Neural cell (in vitro differentiated cells): Measurements from ENCODE around the gene FHIT. TPM values are rescaled to one million over a fixed set of nuclear protein-coding genes. Genes with fewer than 3 reads are reported as not detected.

Experiments
- H2AFZ ChIP-seq: fragments of 200-600, 300-800 bp; sonication (generic), shearing (Covaris generic); 2 replicates; pipeline ENCODE4 v1.6.0; 2014; ENCODE audit warnings: low read depth, mild to moderate bottlenecking, antibody characterized with exemption, low read length, moderate library complexity
- H3F3A ChIP-seq: fragments of 200-600 bp; shearing (Covaris generic); 2 replicates; pipeline ENCODE4 v1.6.1; 2016; ENCODE audit warnings: mild to moderate bottlenecking, moderate library complexity, mixed read lengths, antibody characterized with exemption, low read length; ENCODE audit not compliant: insufficient read depth, poor library complexity, severe bottlenecking
- H3K27ac ChIP-seq: fragments of 200-600, 300-800 bp; sonication (generic), shearing (Covaris generic); 2 replicates; pipeline ENCODE4 v1.5.1; 2014; ENCODE audit warnings: mild to moderate bottlenecking, low read length, moderate library complexity
- H3K27me3 ChIP-seq: fragments of 300-800, 200-600 bp; sonication (generic), shearing (Covaris generic); 2 replicates; pipeline ENCODE4 v1.6.0; 2014; ENCODE audit warnings: mild to moderate bottlenecking, low read depth, low read length, moderate library complexity; ENCODE audit not compliant: insufficient read depth
- H3K36me3 ChIP-seq: fragments of 300-800, 200-600 bp; sonication (generic), shearing (Covaris generic); 2 replicates; pipeline ENCODE4 v1.5.1; 2014; ENCODE audit warnings: mild to moderate bottlenecking, antibody characterized with exemption, low read length, moderate library complexity; ENCODE audit not compliant: insufficient read depth
- H3K4me2 ChIP-seq: fragments of 300-800, 200-600 bp; sonication (generic), shearing (Covaris generic); 2 replicates; pipeline ENCODE4 v1.6.0; 2014; ENCODE audit warnings: mild to moderate bottlenecking, low read length
- H3K4me3 ChIP-seq: fragments of 300-800, 200-600 bp; sonication (generic), shearing (Covaris generic); 2 replicates; pipeline ENCODE4 v1.5.1; 2014; ENCODE audit warnings: mild to moderate bottlenecking, low read length, moderate library complexity
- H3K79me2 ChIP-seq: fragments of 200-600 bp; shearing (Covaris generic); replicated peaks from 2 replicates; pipeline ENCODE4 v1.6.0; 2014; ENCODE audit warnings: mild to moderate bottlenecking, low read length, moderate library complexity; ENCODE audit not compliant: insufficient read depth
- H3K9ac ChIP-seq: fragments of 300-800, 200-600 bp; sonication (generic), shearing (Covaris generic); 2 replicates; pipeline ENCODE4 v1.6.1; 2016; ENCODE audit warnings: mild to moderate bottlenecking, low read length, mixed read lengths
- H3K9me2 ChIP-seq: fragments of 200-600 bp; shearing (Covaris generic); 2 replicates; pipeline ENCODE4 v1.6.1; 2016; ENCODE audit warnings: mild to moderate bottlenecking, low read length, mixed read lengths; ENCODE audit not compliant: insufficient read depth
- H3K9me3 ChIP-seq: fragments of 200-600, 300-800 bp; sonication (generic), shearing (Covaris generic); 2 replicates; pipeline ENCODE4 v1.6.1; 2016; ENCODE audit warnings: mild to moderate bottlenecking, mixed run types, low read length, moderate library complexity, mixed read lengths
- H4K20me1 ChIP-seq: fragments of 200-600 bp; shearing (Covaris generic); 2 replicates; pipeline ENCODE4 v1.6.1; 2016; ENCODE audit warnings: mild to moderate bottlenecking, mixed run types; ENCODE audit not compliant: insufficient read depth
- CTCF ChIP-seq: fragments of 450-650 bp; IDR thresholded peaks from 2 replicates; pipeline ENCODE4 v1.5.1; 2014; ENCODE audit warnings: antibody characterized with exemption, mild to moderate bottlenecking, moderate library complexity; ENCODE audit not compliant: poor library complexity, severe bottlenecking
- EP300 ChIP-seq: fragments of 450-650 bp; conservative IDR thresholded peaks from 2 replicates; pipeline ENCODE4 v1.6.1; 2014; ENCODE audit warnings: antibody characterized with exemption, mild to moderate bottlenecking, moderate library complexity; ENCODE audit not compliant: poor library complexity, severe bottlenecking
- EZH2 ChIP-seq: fragments of 200-600, 300-800 bp; shearing (Covaris generic), sonication (generic); IDR thresholded peaks from 2 replicates; pipeline ENCODE4 v1.6.1; 2014; ENCODE audit warnings: antibody characterized with exemption, low read length, borderline replicate concordance, mild to moderate bottlenecking; ENCODE audit not compliant: insufficient read depth, poor library complexity, severe bottlenecking
- MXI1 ChIP-seq: fragments of 450-650 bp; conservative IDR thresholded peaks from 2 replicates; pipeline ENCODE4 v1.6.1; 2014; ENCODE audit warnings: antibody characterized with exemption, mild to moderate bottlenecking; ENCODE audit not compliant: poor library complexity, severe bottlenecking
- POLR2AphosphoS5 ChIP-seq: IDR thresholded peaks from 2 replicates; pipeline ENCODE4 v1.6.1; 2012
- RAD21 ChIP-seq: fragments of 450-650 bp; conservative IDR thresholded peaks from 2 replicates; pipeline ENCODE4 v1.6.1; 2014; ENCODE audit warnings: antibody characterized with exemption, mild to moderate bottlenecking, moderate library complexity
- REST ChIP-seq: IDR thresholded peaks from 2 replicates; pipeline ENCODE4 v1.6.1; 2012; ENCODE audit warnings: borderline replicate concordance
- SMC3 ChIP-seq: fragments of 450-650 bp; conservative IDR thresholded peaks from 2 replicates; pipeline ENCODE4 v1.6.1; 2014; ENCODE audit warnings: antibody characterized with exemption, mild to moderate bottlenecking, moderate library complexity; ENCODE audit not compliant: poor library complexity
- TAF1 ChIP-seq: IDR thresholded peaks from 2 replicates; pipeline ENCODE4 v1.6.1; 2012; ENCODE audit warnings: low read depth
- polyA plus RNA-seq: library from polyadenylated mRNA; depleted of rRNA; stranded (reverse); fragments of >200 nt; gene quantifications from 2 replicates; pipeline ENCODE4 v1.2.3, GENCODE V29; 2014

FHIT gene
- polyA plus RNA-seq, 1 donor from 2014 or later = not detected

- no peaks in the 10 kb centered on the region for H3F3A ChIP-seq
- no peaks in the 10 kb centered on the region for H3K9me3 ChIP-seq
- no peaks in the 10 kb centered on the region for H3K79me2 ChIP-seq
- H3K27ac ChIP-seq = no peak overlapping the region
- no peak overlapping the region for H2AFZ ChIP-seq
- H3K4me2 ChIP-seq = no peak overlapping the region
- H3K9me2 ChIP-seq = no peaks in the 10 kb centered on the region
- H3K27me3 ChIP-seq = no peaks in the 10 kb centered on the region
- H3K9ac ChIP-seq = no peak overlapping the region
- no peak overlapping the region for H3K4me3 ChIP-seq
- no peaks in the 10 kb centered on the region for H3K36me3 ChIP-seq
- H4K20me1 ChIP-seq = no peaks in the 10 kb centered on the region
- TF ChIP-seq MXI1 = no peak
- TF ChIP-seq TAF1 = no peak
- no peak for TF ChIP-seq SMC3
- TF ChIP-seq RAD21 = no peak
- TF ChIP-seq EZH2 = no peak
- TF ChIP-seq POLR2AphosphoS5 = no peak
- TF ChIP-seq REST = no peak
- TF ChIP-seq EP300 = no peak
- TF ChIP-seq CTCF = no peak
Observed at GRCh38 chr3:60933824-60934223, 317.4 kb downstream of the FHIT start.

GRCh38 chr3:60932643-60933042 lies 318.6 kb downstream of the FHIT start:
- H3K27me3 ChIP-seq = no peaks in the 10 kb centered on the region
- no peaks in the 10 kb centered on the region for H3K9me2 ChIP-seq
- no peak overlapping the region for H3K4me3 ChIP-seq
- no peaks in the 10 kb centered on the region for H3K36me3 ChIP-seq
- H3K9ac ChIP-seq = no peak overlapping the region
- H3K27ac ChIP-seq = no peak overlapping the region
- H3K79me2 ChIP-seq = no peaks in the 10 kb centered on the region
- H2AFZ ChIP-seq = no peak overlapping the region
- TF ChIP-seq MXI1 (no peak), RAD21 (no peak), EZH2 (no peak), TAF1 (no peak), CTCF (no peak)
- H3K4me2 ChIP-seq = no peak overlapping the region
- H3K9me3 ChIP-seq = no peaks in the 10 kb centered on the region
- no peaks in the 10 kb centered on the region for H3F3A ChIP-seq
- no peaks in the 10 kb centered on the region for H4K20me1 ChIP-seq
